Subcutaneous adipose tissue (tissue), 4 donors: ENCODE data around the gene BAX. TPM values are rescaled to one million over a fixed set of nuclear protein-coding genes. Genes with fewer than 3 reads are reported as not detected.

ENCODE experiments used
- total RNA-seq, 4 donors: library from RNA; depleted of rRNA; stranded (reverse); fragments of >200 nt; gene quantifications; one replicate each; pipeline ENCODE4 v1.1.0, GENCODE V29; 2016
- TF ChIP-seq, protein P1 (sequence below): fragments of 450-650 bp; IDR thresholded peaks from one replicate; pipeline ENCODE4 v1.5.1; 2016; ENCODE audit warnings: low read depth, mild to moderate bottlenecking, control low read depth, antibody characterized with exemption, moderate library complexity

The BAX gene
- total RNA-seq, 4 donors from 2014 or later, result 21.0 to 37.2 (median 31.2) TPM

GRCh38 chr19:48986211-48986610, 31.5 kb downstream of the BAX start:
- TF ChIP-seq, protein P1, sequence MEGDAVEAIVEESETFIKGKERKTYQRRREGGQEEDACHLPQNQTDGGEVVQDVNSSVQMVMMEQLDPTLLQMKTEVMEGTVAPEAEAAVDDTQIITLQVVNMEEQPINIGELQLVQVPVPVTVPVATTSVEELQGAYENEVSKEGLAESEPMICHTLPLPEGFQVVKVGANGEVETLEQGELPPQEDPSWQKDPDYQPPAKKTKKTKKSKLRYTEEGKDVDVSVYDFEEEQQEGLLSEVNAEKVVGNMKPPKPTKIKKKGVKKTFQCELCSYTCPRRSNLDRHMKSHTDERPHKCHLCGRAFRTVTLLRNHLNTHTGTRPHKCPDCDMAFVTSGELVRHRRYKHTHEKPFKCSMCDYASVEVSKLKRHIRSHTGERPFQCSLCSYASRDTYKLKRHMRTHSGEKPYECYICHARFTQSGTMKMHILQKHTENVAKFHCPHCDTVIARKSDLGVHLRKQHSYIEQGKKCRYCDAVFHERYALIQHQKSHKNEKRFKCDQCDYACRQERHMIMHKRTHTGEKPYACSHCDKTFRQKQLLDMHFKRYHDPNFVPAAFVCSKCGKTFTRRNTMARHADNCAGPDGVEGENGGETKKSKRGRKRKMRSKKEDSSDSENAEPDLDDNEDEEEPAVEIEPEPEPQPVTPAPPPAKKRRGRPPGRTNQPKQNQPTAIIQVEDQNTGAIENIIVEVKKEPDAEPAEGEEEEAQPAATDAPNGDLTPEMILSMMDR, result no peak

GRCh38 chr19:48987323-48987722, 32.6 kb downstream of the BAX start:
- TF ChIP-seq, protein P1, result no peak

GRCh38 chr19:48988286-48988685, 33.6 kb downstream of the BAX start:
- TF ChIP-seq, protein P1, result no peak

DNA sequence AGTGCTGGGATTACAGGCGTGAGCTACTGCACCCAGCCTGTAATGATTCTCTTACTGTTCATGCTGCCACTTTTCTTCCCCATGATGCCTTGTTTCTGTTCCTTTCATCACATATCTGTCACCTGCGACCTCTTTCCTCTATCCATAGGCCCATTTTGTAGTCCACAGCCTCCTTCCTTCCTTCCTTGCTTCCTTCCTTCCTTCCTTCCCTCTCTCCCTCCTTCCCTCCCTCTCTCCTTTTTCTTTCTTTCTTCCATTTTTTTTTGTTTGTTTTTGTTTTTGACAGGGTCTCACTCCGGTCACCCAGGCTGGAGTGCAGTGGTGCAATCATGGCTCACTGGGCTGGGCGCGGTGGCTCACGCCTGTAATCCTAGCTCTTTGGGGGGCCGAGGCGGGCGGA, 34.2 kb downstream of the BAX start:
- TF ChIP-seq, protein P1, result no peak

DNA sequence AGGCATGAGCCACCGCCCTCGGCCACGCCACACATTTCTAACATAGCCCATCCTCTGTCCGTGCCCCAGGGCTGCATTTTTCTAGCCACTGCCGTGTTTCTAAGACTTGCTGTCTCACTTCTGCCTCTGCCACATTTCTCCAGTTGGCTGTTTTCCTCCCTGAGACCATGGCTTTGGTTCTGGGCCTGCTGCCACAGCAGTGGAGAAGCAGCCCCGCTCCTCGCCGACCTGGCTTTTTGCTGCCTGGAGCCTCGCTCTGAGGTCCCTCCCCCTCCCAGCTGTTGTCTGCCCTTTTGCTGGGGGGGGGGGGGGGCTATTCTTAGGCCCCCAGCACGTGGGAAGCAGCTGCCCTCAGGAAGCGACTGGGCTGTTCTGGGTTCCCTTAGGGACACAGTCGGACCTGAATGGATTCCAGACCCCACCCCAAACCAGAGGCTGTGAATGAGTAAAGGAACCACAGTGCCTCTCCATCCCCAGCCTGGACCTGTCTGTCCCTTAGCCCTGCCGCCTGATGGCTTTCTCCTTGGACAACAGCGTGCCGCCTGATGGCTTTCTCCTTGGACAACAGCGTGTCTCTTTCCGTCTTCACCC, 35.1 kb downstream of the BAX start:
- TF ChIP-seq, protein P1, result no peak

DNA sequence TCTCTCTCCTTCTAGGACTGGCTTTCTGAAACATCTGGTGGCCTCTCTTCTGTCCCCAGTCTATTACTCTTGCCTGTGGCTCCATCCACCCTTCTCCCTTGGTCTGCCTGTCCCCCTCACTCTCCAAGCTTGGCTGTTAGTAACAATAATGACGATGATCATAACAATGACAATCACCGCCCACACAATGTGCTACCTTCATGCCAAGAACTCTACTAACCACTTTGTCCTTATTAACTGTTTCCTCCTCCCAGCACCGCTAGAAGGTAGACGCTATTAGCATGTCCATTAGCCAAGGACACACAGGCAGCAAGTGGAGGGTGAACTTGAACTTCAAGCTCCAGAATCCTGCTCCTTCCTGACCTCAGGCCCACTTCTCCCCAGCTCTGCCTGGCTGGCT, 35.7 kb downstream of the BAX start:
- TF ChIP-seq, protein P1, result no peak

DNA sequence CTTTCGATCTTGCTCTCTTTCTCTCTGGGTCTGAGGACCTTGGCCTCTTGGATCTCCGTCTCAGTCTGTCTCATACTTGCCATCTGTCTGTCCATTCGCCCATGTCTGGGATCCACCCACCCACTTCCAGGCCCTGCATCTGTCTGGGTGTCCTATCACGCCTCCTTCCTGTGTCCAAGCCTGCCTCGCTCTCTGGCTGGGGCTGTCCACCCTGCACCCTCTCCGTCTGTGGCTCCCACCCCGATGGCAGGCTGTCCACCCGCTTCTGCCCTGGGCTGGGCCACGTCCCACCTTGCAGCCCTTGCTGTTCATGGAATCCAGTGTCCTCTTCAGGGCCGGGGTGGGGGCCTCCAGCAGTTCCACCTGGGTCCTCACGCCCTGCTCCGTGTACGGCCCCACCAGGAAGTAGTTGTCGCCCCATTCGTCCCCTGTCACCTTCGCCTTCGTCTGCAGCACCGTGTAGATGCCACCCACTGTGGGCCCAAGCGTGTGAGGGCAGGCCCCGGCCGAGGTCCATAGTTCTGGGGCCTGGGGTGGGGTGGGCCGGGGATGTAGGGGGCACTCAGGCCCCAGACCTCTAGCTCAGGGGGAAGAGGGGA, 36.4 kb downstream of the BAX start:
- TF ChIP-seq, protein P1, result no peak
